Measurements from ENCODE around the gene DHFR. TPM values are rescaled to one million over a fixed set of nuclear protein-coding genes. Genes with fewer than 3 reads are reported as not detected.

DHFR gene
- total and polyA plus RNA-seq, 2 donors (not counting 1 experiment from before 2014, with no cell fraction given) = 8.5 to 12.6 TPM

- Mint-ChIP-seq H3K27me3 (peaks cover 22% of the 10 kb centered on the region), H3K9me3 (ENCODE audit: insufficient read depth) (peaks cover 4% of the 10 kb centered on the region), H3K4me1 (no peaks in the 10 kb centered on the region), H3K4me3 (no peak overlapping the region), H3K27ac (no peak overlapping the region)
- Histone ChIP-seq H3K79me2 (ENCODE audit: control insufficient read depth, insufficient read depth, low read length) (no peaks in the 10 kb centered on the region), H3K9me3 (ENCODE audit: control extremely low read depth in 1 of 3, control insufficient read depth in 2 of 3, insufficient read depth in 1 of 3, low read length in 2 of 3) (no peaks in the 10 kb centered on the region), H3K27ac (ENCODE audit: low read length in 2 of 2) (no peak overlapping the region), H3K36me3 (replicated peaks in 1 of 2; ENCODE audit: control extremely low read depth in 1 of 2, control insufficient read depth in 1 of 2, extremely low read depth in 1 of 2, insufficient read depth in 2 of 2, low read length in 1 of 2) (no peaks in the 10 kb centered on the region), H3K4me3 (ENCODE audit: control extremely low read depth in 1 of 5, extremely low read depth in 1 of 5, insufficient read depth in 1 of 5, low read depth in 2 of 5, low read length in 4 of 5) (no peak overlapping the region), H3K27me3 (replicated peaks in 1 of 4; ENCODE audit: control extremely low read depth in 1 of 4, control insufficient read depth in 3 of 4, insufficient read depth in 4 of 4, low read length in 3 of 4) (peaks cover 0 to 4% (median 1%) of the 10 kb centered on the region in 4 experiments), H3K4me1 (ENCODE audit: control insufficient read depth in 2 of 2, insufficient read depth in 2 of 2, low read length in 2 of 2) (no peaks in the 10 kb centered on the region), H3K4me2 (replicated peaks; ENCODE audit: low read depth, low read length, poor library complexity, severe bottlenecking) (no peak overlapping the region), H3K9ac (ENCODE audit: low read length) (no peak overlapping the region), H2AFZ (ENCODE audit: insufficient read depth, low read depth, low read length, poor library complexity, severe bottlenecking) (no peak overlapping the region), H4K20me1 (ENCODE audit: control insufficient read depth, insufficient read depth, low read length, poor library complexity, severe bottlenecking) (no peaks in the 10 kb centered on the region)
- intact Hi-C loops (cut with micrococcal nuclease) = no loop called here
- POLR2A ChIA-PET = no interaction called here
- no peak for DNase-seq
- WGBS (ENCODE audit: insufficient coverage) = 97% methylated on average over 2 of the region's 2 CpGs
- no peak for ATAC-seq (ENCODE audit: low read depth)
- TF ChIP-seq EZH2 (IDR thresholded peaks at IDR 0.05; ENCODE audit: borderline replicate concordance, insufficient read depth, low read depth, low read length, poor library complexity, severe bottlenecking) = no peak
- no peak for TF ChIP-seq CTCF (IDR thresholded peaks at IDR 0.05)
- CTCF ChIA-PET = no interaction called here
Measured at GRCh38 chr5:80579050-80579449, 75.7 kb downstream of the DHFR start.

GRCh38 chr5:80577707-80578106, 77.1 kb downstream of the DHFR start:
- Histone ChIP-seq H3K4me3 (ENCODE audit: control extremely low read depth in 1 of 5, extremely low read depth in 1 of 5, insufficient read depth in 1 of 5, low read depth in 2 of 5, low read length in 4 of 5) (no peak overlapping the region), H3K4me1 (ENCODE audit: control insufficient read depth in 2 of 2, insufficient read depth in 2 of 2, low read length in 2 of 2) (no peaks in the 10 kb centered on the region), H3K27ac (ENCODE audit: low read length in 2 of 2) (no peak overlapping the region), H3K9ac (ENCODE audit: low read length) (no peak overlapping the region), H2AFZ (ENCODE audit: insufficient read depth, low read depth, low read length, poor library complexity, severe bottlenecking) (no peak overlapping the region), H4K20me1 (ENCODE audit: control insufficient read depth, insufficient read depth, low read length, poor library complexity, severe bottlenecking) (no peaks in the 10 kb centered on the region), H3K27me3 (replicated peaks in 1 of 4; ENCODE audit: control extremely low read depth in 1 of 4, control insufficient read depth in 3 of 4, insufficient read depth in 4 of 4, low read length in 3 of 4) (peaks cover 0 to 11% (median 5%) of the 10 kb centered on the region in 4 experiments), H3K4me2 (replicated peaks; ENCODE audit: low read depth, low read length, poor library complexity, severe bottlenecking) (no peak overlapping the region), H3K36me3 (replicated peaks in 1 of 2; ENCODE audit: control extremely low read depth in 1 of 2, control insufficient read depth in 1 of 2, extremely low read depth in 1 of 2, insufficient read depth in 2 of 2, low read length in 1 of 2) (no peaks in the 10 kb centered on the region), H3K79me2 (ENCODE audit: control insufficient read depth, insufficient read depth, low read length) (no peaks in the 10 kb centered on the region), H3K9me3 (ENCODE audit: control extremely low read depth in 1 of 3, control insufficient read depth in 2 of 3, insufficient read depth in 1 of 3, low read length in 2 of 3) (peaks cover 0 to 1% (median 0%) of the 10 kb centered on the region in 3 donors)
- no peak for DNase-seq
- Mint-ChIP-seq H3K27me3 (peaks cover 28% of the 10 kb centered on the region), H3K9me3 (ENCODE audit: insufficient read depth) (peaks cover 4% of the 10 kb centered on the region), H3K4me1 (no peaks in the 10 kb centered on the region), H3K27ac (no peak overlapping the region), H3K4me3 (no peak overlapping the region)
- TF ChIP-seq EZH2 (IDR thresholded peaks at IDR 0.05; ENCODE audit: borderline replicate concordance, insufficient read depth, low read depth, low read length, poor library complexity, severe bottlenecking) (no peak), CTCF (IDR thresholded peaks at IDR 0.05) (no peak)
- WGBS (ENCODE audit: insufficient coverage) = 57% methylated on average over 5 of the region's 5 CpGs
- POLR2A ChIA-PET = no interaction called here
- CTCF ChIA-PET = no interaction called here
- no peak for ATAC-seq (ENCODE audit: low read depth)
- intact Hi-C loops (cut with micrococcal nuclease) = no loop called here

All from B cell (primary cell).